ENCODE data around the gene MICAL2. TPM values are rescaled to one million over a fixed set of nuclear protein-coding genes. Genes with fewer than 3 reads are reported as not detected.

Gene MICAL2
- total and polyA plus RNA-seq, 10 of the 15 experiments (the other 5 are each of a cell fraction or from before 2014, with no cell fraction given), result 0.90 to 5.6 (median 2.4) TPM

- TF ChIP-seq, protein P1, sequence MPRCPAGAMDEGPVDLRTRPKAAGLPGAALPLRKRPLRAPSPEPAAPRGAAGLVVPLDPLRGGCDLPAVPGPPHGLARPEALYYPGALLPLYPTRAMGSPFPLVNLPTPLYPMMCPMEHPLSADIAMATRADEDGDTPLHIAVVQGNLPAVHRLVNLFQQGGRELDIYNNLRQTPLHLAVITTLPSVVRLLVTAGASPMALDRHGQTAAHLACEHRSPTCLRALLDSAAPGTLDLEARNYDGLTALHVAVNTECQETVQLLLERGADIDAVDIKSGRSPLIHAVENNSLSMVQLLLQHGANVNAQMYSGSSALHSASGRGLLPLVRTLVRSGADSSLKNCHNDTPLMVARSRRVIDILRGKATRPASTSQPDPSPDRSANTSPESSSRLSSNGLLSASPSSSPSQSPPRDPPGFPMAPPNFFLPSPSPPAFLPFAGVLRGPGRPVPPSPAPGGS (IDR thresholded peaks at IDR 0.05; ENCODE audit: borderline replicate concordance, insufficient read depth, low read depth, low read length, poor library complexity, severe bottlenecking), result no peak
Observed at GRCh38 chr11:12169822-12170221, 59.4 kb downstream of the MICAL2 start (continued).

DNA sequence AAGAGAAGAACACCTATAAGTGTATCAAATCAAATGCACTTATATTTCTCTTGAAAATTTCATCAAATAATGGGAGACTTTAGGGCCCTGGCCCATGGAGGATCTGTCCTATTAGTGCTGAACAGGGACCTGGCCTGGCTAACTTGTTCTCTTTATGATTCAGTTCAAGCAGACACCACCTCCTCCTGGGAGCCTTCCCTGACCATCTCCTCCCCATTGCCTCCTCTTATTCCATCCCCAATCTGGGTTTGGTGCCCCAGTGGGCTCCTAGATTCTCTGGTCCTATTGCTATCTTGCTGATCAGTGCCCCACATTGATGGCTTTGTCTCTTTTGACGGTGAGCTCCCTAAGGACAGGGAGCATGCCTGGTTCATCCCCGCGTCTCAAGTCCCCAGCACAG lies 60.1 kb downstream of the MICAL2 start:
- BruUV-seq (replicated peaks), result no TSS peak
- DNase-seq (ENCODE audit: low read depth, low spot score) (no peak), FAIRE-seq (no peak), ATAC-seq (no peak)
- H3K27ac ChIP-seq (ENCODE audit: control insufficient read depth, insufficient read depth), result no peak overlapping the region
- RAD21 ChIA-PET (ENCODE audit: unreplicated experiment), result no interaction called here
- no peak overlapping the region for H3K4me3 ChIP-seq
- WGBS (ENCODE audit: insufficient coverage, insufficient replicate concordance, low lambda C conversion rate, missing lambda C conversion rate), result 95% methylated on average over 3 of the region's 3 CpGs
- no peaks in the 10 kb centered on the region for H3K27me3 ChIP-seq (replicated peaks in 1 of 2; ENCODE audit: control insufficient read depth in 2 of 2, insufficient read depth in 2 of 2, low read length in 1 of 2)
- SMC1A ChIA-PET (ENCODE audit: uncharacterized antibody, unreplicated experiment), result interaction anchor here (0.6 to 1.4 kb wide), 2 partner anchors 20 to 65 kb away, joined by 3 read pairs; no protein-coding TSS in a partner anchor
- no peak for TF ChIP-seq TCF12 (IDR thresholded peaks at IDR 0.05; ENCODE audit: low read depth, low read length)
- TF ChIP-seq, protein P2, sequence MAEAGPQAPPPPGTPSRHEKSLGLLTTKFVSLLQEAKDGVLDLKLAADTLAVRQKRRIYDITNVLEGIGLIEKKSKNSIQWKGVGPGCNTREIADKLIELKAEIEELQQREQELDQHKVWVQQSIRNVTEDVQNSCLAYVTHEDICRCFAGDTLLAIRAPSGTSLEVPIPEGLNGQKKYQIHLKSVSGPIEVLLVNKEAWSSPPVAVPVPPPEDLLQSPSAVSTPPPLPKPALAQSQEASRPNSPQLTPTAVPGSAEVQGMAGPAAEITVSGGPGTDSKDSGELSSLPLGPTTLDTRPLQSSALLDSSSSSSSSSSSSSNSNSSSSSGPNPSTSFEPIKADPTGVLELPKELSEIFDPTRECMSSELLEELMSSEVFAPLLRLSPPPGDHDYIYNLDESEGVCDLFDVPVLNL (IDR thresholded peaks at IDR 0.05; ENCODE audit: low read depth, low read length), result no peak
- TF ChIP-seq BRCA1 (IDR thresholded peaks at IDR 0.05; ENCODE audit: low read depth, low read length), result no peak
- TF ChIP-seq SRF (IDR thresholded peaks at IDR 0.05; ENCODE audit: low read depth in 2 of 2, low read length in 2 of 2), result no peak
- no peak overlapping the region for H3K4me2 ChIP-seq (ENCODE audit: control insufficient read depth, insufficient read depth)
- no peaks in the 10 kb centered on the region for H3K36me3 ChIP-seq (ENCODE audit: control insufficient read depth in 2 of 2, insufficient read depth in 2 of 2, low read length in 1 of 2)
- CTCF ChIA-PET, result interaction anchor here (1.8 kb wide), 1 partner anchor 28 kb away, joined by 5 read pairs; no protein-coding TSS in a partner anchor
- no peaks in the 10 kb centered on the region for H4K20me1 ChIP-seq (ENCODE audit: control insufficient read depth, insufficient read depth)
- peaks cover 9% of the 10 kb centered on the region for H3K4me1 ChIP-seq (ENCODE audit: control insufficient read depth, insufficient read depth, low read length)
- no peaks in the 10 kb centered on the region for H3K79me2 ChIP-seq (ENCODE audit: control insufficient read depth, insufficient read depth, low read length)
- in situ Hi-C loops (cut with MboI) (no loop called here), intact Hi-C loops (cut with micrococcal nuclease; ENCODE audit: unreplicated experiment) (no loop called here)
- H3K9ac ChIP-seq (ENCODE audit: control insufficient read depth, insufficient read depth, low read length), result no peak overlapping the region
- H2AFZ ChIP-seq (ENCODE audit: control insufficient read depth, low read depth, low read length), result no peak overlapping the region
- H3K9me3 ChIP-seq (replicated peaks; ENCODE audit: control insufficient read depth, insufficient read depth, low read length), result peaks cover 1% of the 10 kb centered on the region; the same call in 1 of the 3 replicates
- POLR2A ChIA-PET, result no interaction called here
